ENCODE results near the gene GPC2.
"Not testable (repeated sequence)": the region's sequence is repeated elsewhere in the genome, so short reads cannot be mapped to it uniquely, and the experiment has no call there.

The GPC2 gene, protein sequence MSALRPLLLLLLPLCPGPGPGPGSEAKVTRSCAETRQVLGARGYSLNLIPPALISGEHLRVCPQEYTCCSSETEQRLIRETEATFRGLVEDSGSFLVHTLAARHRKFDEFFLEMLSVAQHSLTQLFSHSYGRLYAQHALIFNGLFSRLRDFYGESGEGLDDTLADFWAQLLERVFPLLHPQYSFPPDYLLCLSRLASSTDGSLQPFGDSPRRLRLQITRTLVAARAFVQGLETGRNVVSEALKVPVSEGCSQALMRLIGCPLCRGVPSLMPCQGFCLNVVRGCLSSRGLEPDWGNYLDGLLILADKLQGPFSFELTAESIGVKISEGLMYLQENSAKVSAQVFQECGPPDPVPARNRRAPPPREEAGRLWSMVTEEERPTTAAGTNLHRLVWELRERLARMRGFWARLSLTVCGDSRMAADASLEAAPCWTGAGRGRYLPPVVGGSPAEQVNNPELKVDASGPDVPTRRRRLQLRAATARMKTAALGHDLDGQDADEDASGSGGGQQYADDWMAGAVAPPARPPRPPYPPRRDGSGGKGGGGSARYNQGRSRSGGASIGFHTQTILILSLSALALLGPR

DNA sequence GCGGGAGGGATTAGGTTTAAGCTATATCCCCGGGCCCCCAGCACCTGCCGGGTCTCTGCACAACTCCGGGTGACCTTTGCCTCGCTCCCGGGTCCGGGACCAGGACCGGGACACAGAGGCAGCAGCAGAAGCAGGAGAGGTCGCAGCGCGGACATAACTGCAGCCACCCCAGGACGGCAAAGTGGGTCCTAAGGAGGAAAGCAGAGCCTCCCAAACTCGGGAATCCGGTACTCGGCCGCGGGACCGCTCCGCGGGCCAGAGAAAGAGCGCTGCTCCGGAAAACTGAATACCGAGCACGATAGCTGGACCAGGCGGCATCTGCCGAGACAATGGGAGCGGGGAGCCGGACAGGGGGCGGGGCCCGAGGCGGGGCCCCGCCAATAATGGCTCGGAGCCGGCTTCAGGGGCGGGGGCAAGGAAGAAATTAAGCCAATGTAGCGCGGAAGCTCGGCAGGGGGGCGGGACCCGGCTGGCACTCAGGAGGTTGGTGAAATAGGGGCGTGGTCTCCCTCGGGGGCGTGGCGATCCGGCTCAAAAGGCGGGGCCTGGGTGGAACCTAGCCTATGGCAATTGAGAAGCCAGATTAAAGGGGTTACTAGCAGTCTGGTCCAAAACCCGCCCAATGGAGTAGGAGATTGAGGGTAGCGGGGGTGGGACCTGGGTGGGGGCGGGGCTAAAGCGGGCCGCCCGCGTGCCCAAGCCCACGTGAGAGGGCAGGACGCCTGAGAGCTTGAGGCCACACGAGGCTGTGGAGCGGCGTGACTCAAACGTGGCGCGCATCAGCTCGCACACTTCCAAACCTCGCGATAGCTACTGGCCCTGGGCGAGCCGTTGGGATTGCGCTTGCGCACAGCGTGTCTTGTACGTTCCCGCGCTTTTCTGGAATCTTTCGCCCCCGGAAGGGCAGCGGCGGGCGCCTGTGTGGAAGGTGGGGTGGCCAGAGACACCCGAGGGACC, at the start of gene GPC2, which contains the start of gene STAG3:
GPC2 (minus strand) TSS at position 337 of the 957 bp plus-strand sequence; CDS start at position 155, 182 bp downstream.
STAG3 (plus strand) TSS at position 874 of the 957 bp plus-strand sequence. CDS start 2,639 bp downstream, outside the sequence.
- TF ChIP-seq, protein P1, sequence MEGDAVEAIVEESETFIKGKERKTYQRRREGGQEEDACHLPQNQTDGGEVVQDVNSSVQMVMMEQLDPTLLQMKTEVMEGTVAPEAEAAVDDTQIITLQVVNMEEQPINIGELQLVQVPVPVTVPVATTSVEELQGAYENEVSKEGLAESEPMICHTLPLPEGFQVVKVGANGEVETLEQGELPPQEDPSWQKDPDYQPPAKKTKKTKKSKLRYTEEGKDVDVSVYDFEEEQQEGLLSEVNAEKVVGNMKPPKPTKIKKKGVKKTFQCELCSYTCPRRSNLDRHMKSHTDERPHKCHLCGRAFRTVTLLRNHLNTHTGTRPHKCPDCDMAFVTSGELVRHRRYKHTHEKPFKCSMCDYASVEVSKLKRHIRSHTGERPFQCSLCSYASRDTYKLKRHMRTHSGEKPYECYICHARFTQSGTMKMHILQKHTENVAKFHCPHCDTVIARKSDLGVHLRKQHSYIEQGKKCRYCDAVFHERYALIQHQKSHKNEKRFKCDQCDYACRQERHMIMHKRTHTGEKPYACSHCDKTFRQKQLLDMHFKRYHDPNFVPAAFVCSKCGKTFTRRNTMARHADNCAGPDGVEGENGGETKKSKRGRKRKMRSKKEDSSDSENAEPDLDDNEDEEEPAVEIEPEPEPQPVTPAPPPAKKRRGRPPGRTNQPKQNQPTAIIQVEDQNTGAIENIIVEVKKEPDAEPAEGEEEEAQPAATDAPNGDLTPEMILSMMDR (IDR thresholded peaks at IDR 0.05; ENCODE audit: low read depth, low read length) = no peak
- peak within 1 kb of the TSS; percentile 86 for H3K4me3 ChIP-seq (ENCODE audit: low read depth, low read length)

DNA sequence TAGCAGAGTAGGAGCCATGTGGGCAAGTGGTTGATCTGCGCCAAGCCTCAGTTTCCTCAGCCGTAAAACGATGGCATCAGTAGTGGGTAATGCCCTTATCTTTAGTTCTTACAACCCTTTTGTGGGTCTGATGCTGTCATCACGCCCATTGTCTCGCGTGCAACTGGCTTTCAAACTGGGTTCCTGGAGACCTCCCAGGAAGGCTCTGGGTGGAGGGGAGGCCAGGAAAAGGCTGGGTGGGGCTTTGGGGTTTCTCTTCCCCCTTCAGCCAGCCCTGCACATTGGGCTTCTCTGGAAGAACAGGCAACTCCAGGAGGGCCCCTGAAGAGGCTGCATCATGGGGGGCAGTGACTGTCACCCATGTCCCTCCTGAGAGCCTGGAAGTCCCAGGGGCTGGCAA, 47.7 kb upstream of the GPC2 start:
- not testable (repeated sequence) for H3K4me3 ChIP-seq (ENCODE audit: low read depth, low read length)

DNA sequence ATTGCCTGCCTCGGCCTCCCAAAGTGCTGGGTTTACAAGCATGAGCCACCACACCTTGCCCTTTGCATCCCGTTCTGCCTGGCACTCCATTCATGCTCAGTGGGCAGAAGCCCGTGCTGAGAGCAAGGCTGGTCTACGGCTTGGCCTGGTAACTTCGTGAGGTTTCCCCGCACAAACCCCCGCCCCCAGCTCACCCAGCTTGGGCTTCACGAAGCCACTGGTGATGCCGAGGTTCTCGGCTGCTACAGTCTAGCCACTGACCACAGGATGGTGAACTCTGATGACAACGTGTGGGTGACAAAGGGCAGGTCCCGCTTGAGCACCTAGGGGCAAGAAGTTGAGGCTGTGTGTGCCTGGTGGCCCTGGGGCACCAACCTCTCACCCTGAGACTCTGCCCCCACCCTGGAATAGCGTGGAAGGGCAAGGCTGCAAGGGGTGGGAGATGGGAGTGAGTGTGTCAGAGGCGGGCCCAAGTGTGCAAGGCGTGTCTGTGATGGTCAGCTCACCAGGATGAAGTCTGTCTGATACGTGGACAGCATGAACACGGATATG, 46.3 kb upstream of the GPC2 start:
- not testable (repeated sequence) for H3K4me3 ChIP-seq (ENCODE audit: low read depth, low read length)

DNA sequence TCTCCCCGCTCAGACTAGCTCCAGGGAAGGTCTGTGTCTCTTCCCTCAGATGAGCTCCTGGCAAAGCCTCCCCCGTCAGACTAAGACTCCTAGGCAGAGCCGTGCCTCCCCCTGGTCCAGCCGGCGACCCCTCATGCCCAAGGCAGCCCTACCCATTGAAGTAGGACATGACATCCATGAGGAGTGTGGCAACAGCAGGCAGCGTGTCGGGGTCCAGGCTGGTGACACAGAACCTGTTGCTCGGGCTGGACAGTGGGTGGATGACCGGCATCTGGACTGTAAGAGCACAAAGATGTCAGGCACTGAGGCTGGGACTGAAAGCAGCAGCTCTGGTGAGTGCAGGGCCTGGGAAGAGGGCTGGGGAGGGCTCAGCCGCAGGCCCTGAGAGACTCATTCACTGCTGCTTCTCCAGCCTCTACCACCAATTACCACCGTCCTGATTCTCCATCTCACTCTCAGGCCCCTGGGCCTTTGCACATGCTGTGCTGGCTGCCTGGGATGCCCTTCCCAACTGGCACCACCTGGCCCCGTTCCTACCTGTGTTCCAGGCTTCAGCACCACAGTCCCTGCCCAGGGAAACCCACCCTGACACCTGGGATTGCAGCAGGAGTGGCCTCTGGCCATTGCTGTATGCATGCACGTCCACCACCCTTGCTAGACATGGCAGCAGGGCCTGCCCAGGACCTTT, 45.4 kb upstream of the GPC2 start:
- TF ChIP-seq, protein P1 (IDR thresholded peaks at IDR 0.05; ENCODE audit: low read depth, low read length) = no peak

DNA sequence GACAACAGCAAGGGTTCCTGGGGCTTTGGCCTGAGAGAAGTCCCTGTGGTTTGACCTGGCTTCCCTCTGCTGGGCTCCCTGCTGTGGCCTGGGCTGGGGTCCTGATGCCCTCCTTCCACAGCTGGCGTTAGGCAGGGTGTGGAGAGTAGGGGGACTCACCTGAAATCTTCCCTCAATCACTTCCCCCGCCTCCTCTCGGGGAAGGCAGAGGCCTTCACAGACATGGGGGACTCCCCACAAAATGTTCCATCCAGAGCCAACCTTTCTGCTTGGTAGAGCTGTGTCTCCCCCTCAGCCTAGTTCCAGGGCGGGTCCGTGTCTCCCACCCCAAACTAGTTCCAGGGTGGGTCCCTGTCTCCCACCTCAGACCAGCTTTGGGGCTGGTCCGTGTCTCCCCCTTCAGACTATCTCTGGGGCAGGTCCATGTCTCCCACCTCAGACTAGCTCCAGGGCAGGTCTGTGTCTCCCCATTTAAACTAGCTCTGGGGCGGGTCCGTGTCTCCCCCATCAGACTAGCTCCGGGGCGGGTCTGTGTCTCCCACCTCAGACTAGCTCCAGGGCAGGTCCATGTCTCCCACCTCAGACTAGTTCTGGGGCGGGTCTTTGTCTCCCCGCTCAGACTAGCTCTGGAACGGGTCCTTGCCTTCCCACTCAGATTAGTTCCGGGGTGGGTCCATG, 44.7 kb upstream of the GPC2 start:
- H3K4me3 ChIP-seq (ENCODE audit: low read depth, low read length) = no peak overlapping the region
- TF ChIP-seq, protein P1 (IDR thresholded peaks at IDR 0.05; ENCODE audit: low read depth, low read length) = no peak

More for the DNA sequence above, 45.4 kb upstream of the GPC2 start:
- no peak overlapping the region for H3K4me3 ChIP-seq (ENCODE audit: low read depth, low read length)

DNA sequence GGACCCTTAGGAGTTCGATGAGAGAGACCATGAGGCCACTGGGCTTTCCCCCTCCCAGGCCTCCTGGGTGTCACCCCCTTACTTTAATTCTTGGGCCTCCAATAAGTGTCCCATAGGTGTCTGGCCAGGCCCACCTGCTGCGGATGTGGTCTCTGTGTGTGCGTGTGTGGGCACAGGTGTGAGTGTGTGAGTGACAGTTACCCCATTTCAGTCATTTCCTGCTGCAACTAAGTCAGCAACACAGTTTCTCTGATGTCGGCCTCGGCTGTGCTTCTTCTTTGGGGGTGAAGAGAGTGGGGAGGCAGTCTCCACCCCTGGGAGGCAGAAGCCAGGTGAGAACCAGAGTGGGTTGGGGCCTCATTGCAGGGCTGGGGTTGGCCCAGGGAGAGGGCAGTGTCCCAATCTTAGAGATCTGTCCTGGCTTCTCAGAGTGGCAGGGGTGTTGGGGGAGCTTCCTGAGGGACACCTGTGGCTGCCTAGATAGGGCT, 44.1 kb upstream of the GPC2 start:
- TF ChIP-seq, protein P1 (IDR thresholded peaks at IDR 0.05; ENCODE audit: low read depth, low read length) = no peak
- H3K4me3 ChIP-seq (ENCODE audit: low read depth, low read length) = no peak overlapping the region

DNA sequence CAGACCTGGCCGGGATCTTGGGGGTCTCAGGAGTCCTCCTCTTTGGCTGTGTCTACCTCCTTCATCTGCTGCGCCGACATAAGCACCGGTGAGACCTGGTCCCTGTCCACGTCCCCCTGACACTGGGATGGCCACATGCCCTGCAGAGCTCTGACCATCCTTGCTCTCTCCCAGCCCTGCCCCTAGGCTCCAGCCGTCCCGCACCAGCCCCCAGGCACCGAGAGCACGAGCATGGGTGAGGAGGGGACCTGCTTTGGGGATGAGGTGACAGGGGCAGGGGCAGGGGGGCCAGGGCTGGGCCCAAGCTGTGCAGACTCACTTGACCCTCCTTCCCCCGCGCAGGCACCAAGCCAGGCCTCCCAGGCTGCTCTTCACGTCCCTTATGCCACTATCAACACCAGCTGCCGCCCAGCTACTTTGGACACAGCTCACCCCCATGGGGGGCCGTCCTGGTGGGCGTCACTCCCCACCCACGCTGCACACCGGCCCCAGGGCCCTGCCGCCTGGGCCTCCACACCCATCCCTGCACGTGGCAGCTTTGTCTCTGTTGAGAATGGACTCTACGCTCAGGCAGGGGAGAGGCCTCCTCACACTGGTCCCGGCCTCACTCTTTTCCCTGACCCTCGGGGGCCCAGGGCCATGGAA, 43.5 kb upstream of the GPC2 start:
- TF ChIP-seq, protein P1 (IDR thresholded peaks at IDR 0.05; ENCODE audit: low read depth, low read length) = no peak

DNA sequence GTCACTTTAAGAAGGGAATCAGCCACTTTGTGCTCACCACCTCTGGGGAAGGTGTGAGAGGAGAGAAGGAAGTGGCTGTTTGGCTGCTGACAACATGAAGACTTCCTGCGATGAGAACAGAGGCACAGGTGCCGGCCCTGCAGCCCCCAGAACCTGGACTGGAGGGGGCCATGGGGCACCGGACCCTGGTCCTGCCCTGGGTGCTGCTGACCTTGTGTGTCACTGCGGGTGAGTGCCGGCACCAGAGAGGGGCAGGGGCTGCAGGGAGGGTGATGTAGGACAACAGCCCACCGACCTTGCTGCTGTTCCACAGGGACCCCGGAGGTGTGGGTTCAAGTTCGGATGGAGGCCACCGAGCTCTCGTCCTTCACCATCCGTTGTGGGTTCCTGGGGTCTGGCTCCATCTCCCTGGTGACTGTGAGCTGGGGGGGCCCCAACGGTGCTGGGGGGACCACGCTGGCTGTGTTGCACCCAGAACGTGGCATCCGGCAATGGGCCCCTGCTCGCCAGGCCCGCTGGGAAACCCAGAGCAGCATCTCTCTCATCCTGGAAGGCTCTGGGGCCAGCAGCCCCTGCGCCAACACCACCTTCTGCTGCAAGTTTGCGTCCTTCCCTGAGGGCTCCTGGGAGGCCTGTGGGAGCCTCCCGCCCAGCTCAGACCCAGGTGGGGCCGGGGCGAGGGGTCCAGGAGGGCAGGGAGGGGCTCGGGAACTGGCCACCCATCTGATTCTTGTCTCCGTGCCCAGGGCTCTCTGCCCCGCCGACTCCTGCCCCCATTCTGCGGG, 42.8 kb upstream of the GPC2 start, which contains the start of gene PVRIG:
PVRIG (plus strand) TSS at position 149 of the 785 bp plus-strand sequence; CDS start at position 171, 22 bp downstream.
- not testable (repeated sequence) for H3K4me3 ChIP-seq (ENCODE audit: low read depth, low read length)

More for the DNA sequence above, 43.5 kb upstream of the GPC2 start:
- H3K4me3 ChIP-seq (ENCODE audit: low read depth, low read length) = no peak overlapping the region
